RPMI8226 (cell line): Measurements from ENCODE around the gene CSF3R.
"Not testable (repeated sequence)": the region's sequence is repeated elsewhere in the genome, so short reads cannot be mapped to it uniquely, and the experiment has no call there.

Experiments used
- DNase-seq: peaks from one replicate; pipeline ENCODE4 v3.0.0-alpha.2; 2015

Gene CSF3R

GRCh38 chr1:36481091-36481490, 1.6 kb downstream of the CSF3R start:
- DNase-seq: no peak

DNA sequence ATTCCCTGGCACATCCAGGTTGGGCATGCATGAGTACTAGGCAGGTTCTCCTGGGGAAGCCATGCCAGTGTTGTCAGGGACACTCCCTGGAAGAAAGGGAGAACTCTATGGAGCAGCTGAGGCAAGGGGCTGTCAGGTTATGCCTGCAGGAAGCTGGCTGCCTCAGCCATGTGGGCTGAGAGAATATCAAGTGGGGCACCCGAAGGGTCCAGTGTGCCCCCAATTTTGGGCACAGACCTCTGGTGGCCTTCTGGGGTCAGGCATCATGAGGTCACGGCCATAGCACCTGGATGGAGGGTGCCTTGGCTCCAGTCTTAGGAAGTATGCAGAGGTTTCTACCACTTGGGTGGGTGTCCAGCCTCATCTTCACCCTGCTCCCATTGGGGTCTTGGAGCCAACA, 2.6 kb downstream of the CSF3R start:
- no peak for DNase-seq

GRCh38 chr1:36479505-36480051, 3.1 kb downstream of the CSF3R start:
- no peak for DNase-seq

DNA sequence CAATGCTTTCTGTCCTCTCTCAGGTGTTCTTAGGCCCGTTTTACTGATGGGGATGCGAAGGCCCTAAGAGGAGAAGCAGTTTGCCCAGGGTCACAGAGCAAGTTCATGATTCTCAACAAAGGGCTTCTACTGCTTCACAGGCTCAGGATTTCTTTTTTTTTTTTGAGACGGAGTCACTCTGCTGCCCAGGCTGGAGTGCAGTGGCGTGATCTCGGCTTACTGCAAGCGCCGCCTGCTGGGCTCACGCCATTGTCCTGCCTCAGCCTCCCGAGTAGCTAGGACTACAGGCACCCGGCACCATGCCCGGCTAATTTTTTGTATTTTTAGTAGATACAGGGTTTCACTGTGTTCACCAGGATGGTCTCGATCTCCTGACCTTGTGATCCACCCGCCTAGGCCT, 5.1 kb downstream of the CSF3R start:
- not testable (repeated sequence) for DNase-seq

GRCh38 chr1:36476945-36477344, 5.8 kb downstream of the CSF3R start:
- DNase-seq: no peak

GRCh38 chr1:36475910-36476604, 6.7 kb downstream of the CSF3R start:
- DNase-seq: no peak

GRCh38 chr1:36475341-36475740, 7.4 kb downstream of the CSF3R start:
- DNase-seq: no peak

- DNase-seq: no peak
Measured at GRCh38 chr1:36472656-36473055, 10.1 kb downstream of the CSF3R start.

DNA sequence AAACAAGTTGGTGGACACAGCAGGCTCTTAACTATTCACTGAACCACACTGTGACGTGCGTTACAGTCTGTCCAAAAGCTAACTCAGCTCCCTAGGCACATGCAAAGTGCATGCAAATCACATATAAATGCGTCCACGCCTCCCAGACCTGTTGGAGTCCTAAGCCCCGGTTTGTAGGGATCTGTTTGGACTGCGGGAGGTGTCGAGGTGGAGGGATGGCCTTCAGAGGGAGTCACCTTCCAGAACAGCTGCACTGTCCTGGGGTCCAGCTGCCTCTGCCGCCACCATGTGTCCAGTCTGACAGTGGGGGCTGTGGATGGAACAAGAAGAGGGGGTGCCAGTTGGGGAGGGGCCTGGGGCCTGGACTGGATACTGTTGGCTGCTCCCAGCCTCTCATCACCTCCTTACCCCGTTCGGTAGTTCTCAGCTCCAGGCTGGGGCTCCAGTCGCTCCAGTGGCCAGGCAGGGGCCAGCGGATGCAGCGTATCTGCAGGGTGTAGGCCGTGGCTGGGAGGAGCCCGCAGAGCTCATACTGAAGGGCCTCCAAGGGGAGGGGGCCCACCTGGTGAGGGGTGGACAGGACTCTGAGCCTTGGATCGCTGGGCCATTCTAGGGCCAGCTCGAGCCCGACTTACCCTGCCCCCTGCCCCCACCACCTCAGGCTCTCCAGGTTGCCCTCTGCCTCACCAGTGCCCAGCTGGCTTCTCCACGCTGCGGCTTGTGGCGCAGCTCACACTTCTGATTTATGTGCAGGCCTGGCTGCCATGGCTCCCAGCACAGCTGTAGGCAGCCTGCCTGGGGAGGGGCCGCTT, 10.7 kb downstream of the CSF3R start:
- no peak for DNase-seq

DNA sequence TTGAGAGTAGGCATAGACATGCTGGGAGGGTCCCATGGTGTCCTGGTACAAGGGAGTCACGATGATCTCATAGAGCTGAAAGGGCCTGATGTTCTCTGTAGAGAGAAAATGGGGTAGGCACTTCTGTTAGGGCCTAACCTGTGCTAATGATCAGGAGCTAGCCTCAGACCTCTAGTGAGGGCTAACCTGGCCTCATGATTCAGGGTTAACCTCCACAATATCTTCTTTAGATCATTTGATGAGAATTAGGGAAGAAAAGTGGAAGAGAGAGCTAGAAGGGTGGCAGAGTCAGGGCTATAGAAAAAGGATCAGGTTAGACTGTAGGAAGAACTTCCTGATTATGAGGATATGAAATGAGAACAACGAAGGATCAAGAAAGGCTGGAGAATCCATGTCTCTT, 13.6 kb downstream of the CSF3R start:
- no peak for DNase-seq

GRCh38 chr1:36467700-36468455, 14.8 kb downstream of the CSF3R start:
- DNase-seq: no peak

DNA sequence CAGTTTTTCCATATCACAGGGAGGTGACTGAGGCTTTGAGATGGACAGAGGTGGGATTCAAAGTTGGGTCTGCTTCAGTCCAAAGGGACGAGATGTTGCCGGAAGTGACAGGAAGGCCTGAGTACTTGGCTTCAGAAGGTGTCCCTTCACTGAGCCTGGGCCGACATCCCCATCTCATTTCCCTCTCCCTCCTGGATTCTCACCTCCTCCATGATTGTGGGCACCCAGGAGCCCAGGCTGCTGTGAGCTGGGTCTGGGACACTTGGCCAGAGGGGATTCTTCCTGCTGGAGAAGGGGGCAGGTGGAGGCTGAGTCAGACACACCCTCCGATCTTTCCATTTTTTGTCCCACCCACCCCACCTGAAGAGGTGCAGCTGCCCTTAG, 15.7 kb downstream of the CSF3R start:
- DNase-seq: no peak

GRCh38 chr1:36466370-36467026, 16.2 kb downstream of the CSF3R start:
- no peak for DNase-seq

- no peak for DNase-seq
Measured at GRCh38 chr1:36465731-36466369, 16.9 kb downstream of the CSF3R start.

- no peak for DNase-seq
Measured at GRCh38 chr1:36464605-36465393, 17.9 kb downstream of the CSF3R start.

DNA sequence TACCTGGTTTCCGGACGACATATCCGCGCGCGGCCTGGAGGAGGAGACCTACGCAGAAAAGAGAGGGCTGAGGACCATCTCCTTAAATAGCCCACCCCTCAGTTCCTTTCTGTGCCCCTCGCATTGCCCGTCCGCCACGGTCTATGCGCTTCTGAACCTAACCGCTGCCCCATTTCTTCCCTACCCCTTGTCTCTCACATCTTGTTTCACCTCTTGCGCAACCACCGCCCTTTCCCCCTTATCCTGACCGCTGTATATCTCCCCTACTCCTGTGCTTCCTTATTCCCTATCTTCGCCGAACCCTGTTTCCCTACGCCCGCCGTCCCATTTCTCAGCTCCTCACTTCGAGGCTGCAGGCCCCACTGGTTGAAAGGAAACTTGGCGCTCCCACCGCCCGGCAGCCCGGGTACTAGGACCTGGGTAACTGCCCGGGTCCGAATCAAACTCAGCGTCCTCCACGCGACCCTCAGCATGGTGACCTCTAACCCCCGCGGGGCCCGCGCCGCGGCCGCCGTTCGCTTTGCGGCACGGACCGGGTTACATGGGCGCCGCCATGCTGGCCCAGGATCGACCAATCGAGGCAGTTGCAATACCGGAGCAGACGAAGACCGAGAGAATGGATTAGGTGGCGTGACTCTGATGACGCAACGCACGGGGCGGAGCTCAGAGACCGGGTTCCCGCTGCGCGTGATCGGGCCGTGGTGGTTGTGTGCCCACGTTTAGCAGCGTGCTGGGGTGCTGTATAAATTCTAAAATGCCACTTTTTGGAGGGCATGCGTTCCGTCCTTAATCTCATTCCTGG, 18.7 kb downstream of the CSF3R start, which contains the start of gene MRPS15:
TSS of gene MRPS15 (minus strand) at position 582 of the 802 bp plus-strand sequence. CDS start at position 473, 109 bp downstream.
- DNase-seq: peak; percentile 98

GRCh38 chr1:36463463-36463802, 19.3 kb downstream of the CSF3R start:
- no peak for DNase-seq

- DNase-seq: no peak
Measured at GRCh38 chr1:36458910-36459309, 23.8 kb downstream of the CSF3R start.

DNA sequence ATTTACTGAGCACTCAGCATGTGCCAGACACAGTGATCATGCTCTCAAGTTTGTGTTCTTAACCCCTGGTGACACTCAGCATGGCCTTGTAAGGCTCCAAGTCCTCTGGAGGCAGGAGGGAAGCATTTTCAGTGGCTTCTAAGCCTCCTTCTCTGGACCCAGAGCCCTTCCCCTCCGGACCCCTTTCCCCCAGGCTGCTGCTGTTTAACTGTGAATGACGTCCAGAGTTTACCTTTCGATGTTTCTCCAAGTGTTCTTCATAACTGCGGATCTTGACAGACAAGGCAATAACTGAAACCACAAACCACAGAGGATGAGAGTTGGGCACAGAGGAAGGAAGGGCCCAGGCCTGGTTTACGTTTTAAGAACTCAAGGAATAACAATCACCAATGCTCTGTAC, 25.0 kb downstream of the CSF3R start:
- no peak for DNase-seq

DNA sequence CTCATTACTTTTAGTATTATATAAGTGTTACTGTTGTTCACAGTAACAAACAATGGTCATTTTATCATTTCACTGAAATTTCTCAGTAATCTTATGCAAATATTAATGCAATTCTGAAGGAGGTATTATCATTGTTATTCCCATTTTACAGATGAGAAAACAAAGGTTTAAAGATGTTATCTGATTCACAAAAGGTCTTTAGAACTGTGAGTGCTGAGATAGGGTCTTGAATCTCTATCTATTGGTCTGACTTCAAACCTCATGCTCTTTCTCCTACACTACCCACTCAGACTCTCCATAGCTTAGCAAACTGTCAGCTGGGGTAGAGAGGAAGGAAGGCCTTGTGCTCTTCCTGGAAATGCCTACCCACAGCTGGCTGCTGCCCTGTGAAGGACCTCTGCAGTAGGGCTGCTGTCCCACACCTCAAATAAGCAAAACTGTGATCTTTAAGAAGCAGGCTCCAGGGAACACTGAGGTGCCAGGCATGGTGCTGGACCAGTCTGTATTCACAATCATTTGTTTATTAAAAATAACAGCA, 26.3 kb downstream of the CSF3R start:
- no peak for DNase-seq
